Measurements from ENCODE around the gene ZNF141. TPM values are rescaled to one million over a fixed set of nuclear protein-coding genes. Genes with fewer than 3 reads are reported as not detected.

ZNF141 gene
- total RNA-seq, 2 experiments from 2014 or later: 22.4 to 24.2 TPM

GRCh38 chr4:336099-336892, 1.3 kb upstream of the ZNF141 start:
- peak overlapping the region; percentile 61 for H3K4me3 Mint-ChIP-seq
- ChIA-PET CTCF (interaction anchor here (0.6 kb wide), 1 partner anchor 54 kb away, joined by 4 read pairs; no protein-coding TSS in a partner anchor), POLR2A (interaction anchor here (1.9 kb wide), 1 partner anchor 212 kb away, joined by 7 read pairs; the partner anchor contains the start of gene ZNF718)
- peaks cover 34% of the 10 kb centered on the region for H3K9me3 Mint-ChIP-seq
- peaks cover 42% of the 10 kb centered on the region for H3K36me3 Mint-ChIP-seq
- no peaks in the 10 kb centered on the region for H3K27me3 Mint-ChIP-seq
- peaks cover 11% of the 10 kb centered on the region for H3K4me1 Mint-ChIP-seq (ENCODE audit: low read depth)
- intact Hi-C loops (cut with micrococcal nuclease): loop anchor here (2.0 to 10.0 kb wide), 2 partner anchors 91 to 339 kb away; partner anchors contain the start of genes ATP5ME and MYL5
- H3K27ac Mint-ChIP-seq: no peak overlapping the region
- no peak for DNase-seq

- Mint-ChIP-seq H3K36me3 (peaks cover 48% of the 10 kb centered on the region), H3K9me3 (peaks cover 39% of the 10 kb centered on the region), H3K4me3 (peak overlapping the region; percentile 100), H3K27me3 (no peaks in the 10 kb centered on the region), H3K4me1 (ENCODE audit: low read depth) (peaks cover 11% of the 10 kb centered on the region), H3K27ac (peak overlapping the region; percentile 100)
- POLR2A ChIA-PET: interaction anchor here (1.9 kb wide), 1 partner anchor 212 kb away, joined by 7 read pairs; the partner anchor contains the start of gene ZNF718
- intact Hi-C loops (cut with micrococcal nuclease): loop anchor here (1.0 to 10.0 kb wide), 4 partner anchors 92 to 338 kb away; partner anchors contain the start of genes ATP5ME, MYL5, PIGG and ZNF721
- CTCF ChIA-PET: interaction anchor here (0.6 kb wide), 1 partner anchor 55 kb away, joined by 4 read pairs; no protein-coding TSS in a partner anchor
- DNase-seq: no peak
These were observed 796 bp upstream of the ZNF141 start for GRCh38 chr4:336893-337142.

GRCh38 chr4:337932-338758, 531 bp downstream of the ZNF141 start:
- ChIA-PET POLR2A (interaction anchor here (1.0 to 1.9 kb wide), 2 partner anchors 136 to 214 kb away, joined by 6 to 7 read pairs; partner anchors contain the start of gene ZNF718), CTCF (interaction anchor here (1.0 kb wide), 1 partner anchor 8 kb away, joined by 3 read pairs; no protein-coding TSS in a partner anchor)
- peak overlapping the region; percentile 100 for H3K27ac Mint-ChIP-seq
- intact Hi-C loops (cut with micrococcal nuclease): loop anchor here (1.0 to 10.0 kb wide), 4 partner anchors 93 to 337 kb away; partner anchors contain the start of genes ATP5ME, MYL5, PIGG and ZNF721
- H3K36me3 Mint-ChIP-seq: peaks cover 61% of the 10 kb centered on the region
- H3K4me3 Mint-ChIP-seq: peak overlapping the region; percentile 100
- H3K27me3 Mint-ChIP-seq: no peaks in the 10 kb centered on the region
- peaks cover 11% of the 10 kb centered on the region for H3K4me1 Mint-ChIP-seq (ENCODE audit: low read depth)
- peaks cover 50% of the 10 kb centered on the region for H3K9me3 Mint-ChIP-seq
- peak; percentile 63 for DNase-seq

GRCh38 chr4:338759-339097, 1.1 kb downstream of the ZNF141 start:
- Mint-ChIP-seq H3K27me3 (no peaks in the 10 kb centered on the region), H3K4me1 (ENCODE audit: low read depth) (peaks cover 11% of the 10 kb centered on the region), H3K9me3 (peaks cover 52% of the 10 kb centered on the region), H3K27ac (peak overlapping the region; percentile 100), H3K36me3 (peaks cover 65% of the 10 kb centered on the region), H3K4me3 (peak overlapping the region; percentile 100)
- DNase-seq: no peak
- intact Hi-C loops (cut with micrococcal nuclease): loop anchor here (10.0 kb wide), 1 partner anchor 94 kb away; no protein-coding TSS in a partner anchor
- ChIA-PET POLR2A (interaction anchor here (1.0 kb wide), 1 partner anchor 135 kb away, joined by 6 read pairs; no protein-coding TSS in a partner anchor), CTCF (interaction anchor here (1.0 kb wide), 1 partner anchor 8 kb away, joined by 3 read pairs; no protein-coding TSS in a partner anchor)

GRCh38 chr4:340011-340410, 2.4 kb downstream of the ZNF141 start:
- Mint-ChIP-seq H3K27ac (no peak overlapping the region), H3K27me3 (no peaks in the 10 kb centered on the region), H3K4me3 (no peak overlapping the region), H3K9me3 (peaks cover 56% of the 10 kb centered on the region), H3K4me1 (ENCODE audit: low read depth) (peaks cover 11% of the 10 kb centered on the region), H3K36me3 (peaks cover 74% of the 10 kb centered on the region)
- no peak for DNase-seq
- ChIA-PET CTCF (no interaction called here), POLR2A (no interaction called here)
- intact Hi-C loops (cut with micrococcal nuclease): no loop called here

GRCh38 chr4:373062-373839, 35.6 kb downstream of the ZNF141 start:
- no peak overlapping the region for H3K27ac Mint-ChIP-seq
- DNase-seq: no peak
- no peaks in the 10 kb centered on the region for H3K27me3 Mint-ChIP-seq
- no peaks in the 10 kb centered on the region for H3K4me1 Mint-ChIP-seq (ENCODE audit: low read depth)
- peaks cover 73% of the 10 kb centered on the region for H3K36me3 Mint-ChIP-seq
- CTCF ChIA-PET: no interaction called here
- POLR2A ChIA-PET: no interaction called here
- intact Hi-C loops (cut with micrococcal nuclease): loop anchor here (10.0 kb wide), 1 partner anchor 72 kb away; no protein-coding TSS in a partner anchor
- peaks cover 82% of the 10 kb centered on the region for H3K9me3 Mint-ChIP-seq
- no peak overlapping the region for H3K4me3 Mint-ChIP-seq

- intact Hi-C loops (cut with micrococcal nuclease): loop anchor here (10.0 kb wide), 1 partner anchor 70 kb away; no protein-coding TSS in a partner anchor
- DNase-seq: no peak
- H3K4me1 Mint-ChIP-seq (ENCODE audit: low read depth): no peaks in the 10 kb centered on the region
- POLR2A ChIA-PET: no interaction called here
- H3K27me3 Mint-ChIP-seq: no peaks in the 10 kb centered on the region
- H3K27ac Mint-ChIP-seq: no peak overlapping the region
- H3K36me3 Mint-ChIP-seq: peaks cover 67% of the 10 kb centered on the region
- H3K4me3 Mint-ChIP-seq: no peak overlapping the region
- CTCF ChIA-PET: no interaction called here
- peaks cover 79% of the 10 kb centered on the region for H3K9me3 Mint-ChIP-seq
These were observed 36.9 kb downstream of the ZNF141 start for GRCh38 chr4:374298-375160.

- no peaks in the 10 kb centered on the region for H3K27me3 Mint-ChIP-seq
- intact Hi-C loops (cut with micrococcal nuclease): no loop called here
These were observed 46.8 kb downstream of the ZNF141 start for GRCh38 chr4:384311-385010.

GRCh38 chr4:385934-386707, 48.5 kb downstream of the ZNF141 start:
- H3K36me3 Mint-ChIP-seq: peaks cover 43% of the 10 kb centered on the region
- CTCF ChIA-PET: interaction anchor here (0.9 kb wide), 1 partner anchor 142 kb away, joined by 5 read pairs; no protein-coding TSS in a partner anchor

More at GRCh38 chr4:384311-385010, 46.8 kb downstream of the ZNF141 start:
- CTCF ChIA-PET: no interaction called here
- Mint-ChIP-seq H3K4me3 (no peak overlapping the region), H3K9me3 (peaks cover 75% of the 10 kb centered on the region), H3K4me1 (ENCODE audit: low read depth) (peaks cover 6% of the 10 kb centered on the region), H3K27ac (no peak overlapping the region), H3K36me3 (peaks cover 35% of the 10 kb centered on the region)
- POLR2A ChIA-PET: no interaction called here
- DNase-seq: no peak

GRCh38 chr4:386708-387105, 49.1 kb downstream of the ZNF141 start:
- Mint-ChIP-seq H3K36me3 (peaks cover 43% of the 10 kb centered on the region), H3K4me1 (ENCODE audit: low read depth) (peaks cover 6% of the 10 kb centered on the region), H3K27ac (no peak overlapping the region), H3K4me3 (no peak overlapping the region), H3K27me3 (peaks cover 1% of the 10 kb centered on the region), H3K9me3 (peaks cover 82% of the 10 kb centered on the region)
- ChIA-PET POLR2A (no interaction called here), CTCF (no interaction called here)
- intact Hi-C loops (cut with micrococcal nuclease): no loop called here
- DNase-seq: no peak

More at GRCh38 chr4:385934-386707, 48.5 kb downstream of the ZNF141 start:
- Mint-ChIP-seq H3K4me1 (ENCODE audit: low read depth) (peaks cover 6% of the 10 kb centered on the region), H3K4me3 (no peak overlapping the region), H3K27me3 (peaks cover 1% of the 10 kb centered on the region), H3K27ac (no peak overlapping the region), H3K9me3 (peaks cover 83% of the 10 kb centered on the region)
- no peak for DNase-seq
- intact Hi-C loops (cut with micrococcal nuclease): no loop called here
- POLR2A ChIA-PET: no interaction called here

Measured in activated CD4-positive, alpha-beta memory T cell treated with anti-CD3 and anti-CD28 coated beads for 36 hours (primary cell).